Omental fat pad (tissue), 4 donors: Measurements from ENCODE around the gene JCAD. TPM values are rescaled to one million over a fixed set of nuclear protein-coding genes. Genes with fewer than 3 reads are reported as not detected.

Experiments
- ATAC-seq: fragments of 150-250 bp; one replicate; pipeline ENCODE4 v1.9.1; 2016; ENCODE audit warnings: mild to moderate bottlenecking, moderate library complexity; ENCODE audit not compliant: low FRiP score
- DNase-seq: peaks from one replicate; pipeline ENCODE4 v3.0.0-alpha.2; 2019; ENCODE audit warnings: low spot score
- CTCF ChIP-seq, 3 donors: fragments of 450-650 bp; IDR thresholded peaks; one replicate each; pipeline ENCODE4 v1.5.1; 2016 to 2017; ENCODE audit warnings: antibody characterized with exemption in 3 of 3, mild to moderate bottlenecking in 3 of 3, moderate library complexity in 2 of 3
- total RNA-seq, 4 donors: library from RNA; depleted of rRNA; stranded (reverse); fragments of >200 nt; gene quantifications; one replicate each; pipeline ENCODE4 v1.1.0, GENCODE V29; 2016

The JCAD gene
- total RNA-seq, 4 donors from 2014 or later: 14.6 to 71.4 (median 19.7) TPM

GRCh38 chr10:30088178-30088577, 28.8 kb upstream of the JCAD start:
- TF ChIP-seq CTCF (IDR thresholded peaks at IDR 0.05): no peak
- no peak for ATAC-seq
- no peak for DNase-seq

DNA sequence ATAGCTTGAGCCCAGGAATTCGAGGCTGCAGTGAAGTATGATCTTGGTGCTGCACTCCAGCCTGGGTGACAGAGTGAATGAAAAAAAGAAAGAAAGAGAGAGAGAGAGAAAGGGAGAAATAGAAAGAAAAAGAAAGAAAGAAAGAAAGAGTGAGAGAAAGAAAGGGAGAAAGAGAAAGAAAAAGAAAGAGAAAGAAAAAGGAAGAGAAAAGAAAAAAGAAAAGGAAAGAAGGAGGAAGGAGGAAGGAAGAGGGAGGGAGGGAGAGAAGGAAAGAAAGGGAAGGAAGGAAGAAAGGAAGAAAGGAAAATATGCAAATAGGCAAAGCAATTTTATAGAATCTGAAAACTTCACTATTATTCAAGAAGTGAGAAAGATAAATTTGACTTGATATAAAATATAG, 24.5 kb upstream of the JCAD start:
- ATAC-seq (no peak), DNase-seq (no peak)
- no peak for TF ChIP-seq CTCF (IDR thresholded peaks at IDR 0.05)

GRCh38 chr10:30081182-30081581, 21.8 kb upstream of the JCAD start:
- no peak for DNase-seq
- no peak for ATAC-seq
- no peak for TF ChIP-seq CTCF (IDR thresholded peaks at IDR 0.05)

DNA sequence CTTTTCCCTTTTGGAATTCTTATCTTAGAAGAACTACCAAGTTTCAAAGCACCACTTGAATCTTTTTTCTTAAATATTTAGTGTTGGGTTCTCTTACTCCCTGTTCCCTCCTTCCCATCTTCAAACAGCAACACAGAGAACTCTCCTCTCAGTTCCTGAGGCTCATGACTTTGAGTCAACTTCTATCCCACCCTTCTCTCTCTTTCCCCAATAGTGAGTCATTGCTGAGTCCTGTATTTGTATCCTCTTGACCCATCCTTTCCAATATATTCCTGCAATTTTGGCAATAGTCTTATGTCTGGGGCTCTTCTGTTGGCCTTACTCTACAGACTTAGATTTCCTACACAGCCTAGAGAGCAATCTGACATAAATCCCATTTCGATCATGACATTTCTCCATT, 20.8 kb upstream of the JCAD start:
- DNase-seq: no peak
- TF ChIP-seq CTCF (IDR thresholded peaks at IDR 0.05): no peak
- no peak for ATAC-seq

DNA sequence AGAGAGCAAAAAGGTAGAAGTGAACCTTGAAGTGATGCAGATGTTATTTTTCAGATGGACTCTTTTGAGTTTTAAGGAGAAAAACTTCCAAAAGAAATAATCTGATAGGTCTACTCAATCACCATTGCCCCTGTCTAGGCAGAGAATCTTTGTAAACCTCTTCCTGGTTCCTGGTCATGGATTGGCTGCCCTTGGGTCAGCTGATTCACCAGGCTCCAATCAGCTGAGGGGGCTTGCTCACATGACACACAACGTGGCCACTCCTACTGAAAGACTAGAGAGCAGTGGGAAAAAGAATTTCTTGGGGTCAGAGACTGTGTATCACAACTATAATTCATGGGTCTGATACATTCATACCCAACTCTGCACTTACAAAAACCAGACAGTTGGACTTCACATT, 20.0 kb upstream of the JCAD start:
- no peak for TF ChIP-seq CTCF (IDR thresholded peaks at IDR 0.05)
- DNase-seq (no peak), ATAC-seq (no peak)

DNA sequence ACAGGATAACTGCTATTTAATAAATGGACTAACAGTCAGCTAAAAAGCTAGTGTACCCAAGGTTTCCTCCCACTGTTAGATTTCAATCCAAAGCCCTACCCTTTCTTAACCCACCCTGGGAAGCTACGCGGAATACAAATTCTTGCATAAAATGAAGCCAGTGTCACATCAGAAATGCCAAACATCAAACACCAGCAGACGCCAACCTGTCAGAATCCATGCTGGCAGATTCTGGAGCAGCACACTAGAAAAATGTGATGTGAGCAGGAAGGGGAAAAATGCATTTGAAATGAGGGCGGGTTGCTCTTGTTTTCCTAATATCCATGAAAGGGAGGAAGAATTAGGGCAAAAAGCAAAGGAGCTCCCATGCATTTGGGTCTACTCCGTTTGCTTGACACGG, 16.1 kb upstream of the JCAD start:
- ATAC-seq (no peak), DNase-seq (no peak)
- TF ChIP-seq CTCF (IDR thresholded peaks at IDR 0.05): no peak

DNA sequence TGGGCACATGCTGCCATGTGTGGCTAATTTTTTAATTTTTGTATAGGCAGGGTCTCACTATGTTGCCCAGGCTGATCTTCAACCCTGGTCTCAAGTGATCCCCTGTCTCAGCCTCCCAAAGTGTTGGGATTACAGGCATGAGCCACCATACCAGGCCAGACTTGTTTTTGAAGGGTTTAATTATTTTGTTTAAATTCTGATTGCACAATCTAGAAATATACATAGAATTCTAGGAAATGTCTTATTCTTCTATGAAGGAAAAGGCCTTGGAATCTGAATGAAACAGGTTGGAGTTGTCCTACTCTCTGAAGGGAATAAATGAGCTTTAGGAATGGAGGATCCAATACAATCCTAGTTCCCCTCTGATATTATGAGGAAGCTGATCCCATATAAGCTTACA, 15.5 kb upstream of the JCAD start:
- DNase-seq (no peak), ATAC-seq (no peak)
- TF ChIP-seq CTCF (IDR thresholded peaks at IDR 0.05): no peak
